Stimulated activated CD8-positive, alpha-beta memory T cell treated with anti-CD3 and anti-CD28 coated beads, Interleukin-4, amount 100 ng/mL, for 4 hours (primary cell): ENCODE results near the gene POLK.
"Not testable (repeated sequence)": the region's sequence is repeated elsewhere in the genome, so short reads cannot be mapped to it uniquely, and the experiment has no call there.

Experiments used
- DNase-seq, 2 donors: peaks; one replicate each; pipeline ENCODE4 v3.0.0-alpha.2; 2020; ENCODE audit warnings: low read depth in 2 of 2, low spot score in 1 of 2

The POLK gene

GRCh38 chr5:75546830-75547229 is 35.1 kb downstream of the POLK start:
- DNase-seq = no peak

- no peak for DNase-seq
These were observed 36.1 kb downstream of the POLK start for GRCh38 chr5:75547812-75548211.

DNA sequence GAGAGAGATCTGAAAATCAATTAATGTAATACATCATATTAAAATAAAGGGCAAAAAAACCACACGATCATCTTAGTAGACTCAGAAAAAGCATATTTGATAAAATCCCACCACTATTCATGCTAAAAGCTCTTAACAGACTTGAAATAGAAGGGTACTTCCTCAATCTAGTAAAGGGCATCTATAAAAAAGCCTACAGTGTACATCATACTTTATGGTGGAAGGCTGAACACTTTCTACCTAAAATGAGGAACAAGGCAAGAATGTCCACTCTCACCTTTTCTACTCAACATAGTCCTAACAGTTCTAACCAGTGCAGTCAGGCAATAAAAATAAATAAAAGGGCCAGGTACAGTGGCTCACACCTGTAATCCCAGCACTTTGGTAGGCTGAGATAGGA is 38.9 kb downstream of the POLK start:
- no peak for DNase-seq

GRCh38 chr5:75551471-75551870 is 39.8 kb downstream of the POLK start:
- DNase-seq = no peak

DNA sequence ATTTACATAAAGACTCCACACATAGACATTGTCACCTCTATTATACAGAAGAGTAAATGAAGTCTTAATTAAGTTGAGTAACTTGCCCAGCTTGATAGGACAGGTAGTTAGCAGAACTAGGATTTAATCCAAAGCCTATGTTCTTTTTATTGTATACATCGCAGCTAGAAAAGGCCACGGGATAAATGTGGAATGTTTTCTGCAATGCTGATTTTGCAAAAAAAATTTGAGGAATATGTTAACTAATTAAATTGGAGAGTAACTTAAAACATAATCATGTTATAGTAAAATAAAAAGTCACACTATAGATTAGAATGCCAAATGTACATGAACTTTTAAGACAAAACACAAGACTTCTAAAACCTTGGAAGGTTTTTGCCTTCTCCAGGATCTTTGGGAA is 41.1 kb downstream of the POLK start:
- DNase-seq = no peak

GRCh38 chr5:75553358-75553757 is 41.7 kb downstream of the POLK start:
- DNase-seq = no peak

DNA sequence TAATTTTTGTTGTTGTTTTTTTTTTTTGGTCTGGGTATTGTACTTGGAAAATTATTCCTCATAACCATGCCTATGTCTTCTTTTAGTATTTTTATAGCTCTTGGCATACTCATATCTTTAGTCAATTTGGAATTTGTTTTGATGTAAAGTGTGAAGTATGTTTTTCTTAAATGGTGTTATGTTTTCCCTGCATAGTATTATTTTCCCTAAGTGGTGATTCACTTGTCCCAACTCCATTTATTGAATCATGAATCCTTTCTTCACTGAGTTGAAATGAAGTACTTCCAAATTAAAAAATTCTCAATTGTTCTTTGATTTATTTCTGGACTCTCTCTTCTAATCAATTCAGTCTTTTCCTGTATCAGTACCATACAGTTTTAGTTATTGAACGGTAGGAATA is 46.5 kb downstream of the POLK start:
- no peak for DNase-seq

DNA sequence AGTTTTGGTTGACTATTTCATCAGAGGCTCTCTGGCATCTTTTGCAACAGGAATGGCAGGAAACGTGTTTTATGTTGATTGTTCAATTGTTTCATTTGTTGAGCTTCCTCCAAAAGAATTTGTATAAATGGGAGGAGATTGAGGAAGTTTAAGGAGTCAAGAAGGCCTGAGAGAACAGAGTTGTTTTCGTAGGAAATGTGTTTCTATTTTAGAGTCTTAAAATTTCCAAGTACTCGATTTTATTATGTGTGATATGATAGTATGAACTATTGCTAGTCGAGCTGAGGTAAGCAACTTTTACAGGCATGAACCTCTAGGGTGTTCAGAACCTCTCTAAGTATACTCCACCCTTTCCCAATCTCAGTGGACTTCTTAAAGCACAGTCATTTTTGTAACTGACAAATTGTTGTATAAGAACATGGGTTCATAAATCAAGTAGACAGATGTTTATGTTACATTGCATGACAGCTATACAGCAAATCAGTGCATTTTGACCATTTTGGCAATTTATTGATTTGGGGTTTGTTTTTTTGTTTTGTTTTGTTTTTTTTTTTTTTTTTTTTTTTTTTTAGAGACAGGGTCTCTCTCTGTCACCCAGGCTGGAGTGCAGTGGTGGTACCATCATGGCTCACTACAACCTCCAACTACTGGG is 47.4 kb downstream of the POLK start:
- no peak for DNase-seq

DNA sequence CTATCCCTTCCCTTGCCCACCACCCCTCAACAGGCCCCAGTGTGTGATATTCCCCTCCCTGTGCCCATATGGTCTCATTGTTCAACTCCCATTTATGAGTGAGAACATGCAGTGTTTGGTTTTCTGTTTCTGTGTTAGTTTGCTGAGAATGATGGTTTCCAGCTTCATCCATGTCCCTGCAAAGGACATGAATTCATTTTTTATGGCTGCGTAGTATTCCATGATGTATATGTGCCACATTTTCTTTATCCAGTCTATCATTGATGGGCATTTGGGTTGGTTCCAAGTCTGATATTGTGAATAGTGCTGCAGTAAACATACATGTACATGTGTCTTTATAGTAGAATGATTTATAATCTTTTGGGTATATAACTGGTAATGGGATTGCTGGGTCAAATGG is 49.0 kb downstream of the POLK start:
- DNase-seq = not testable (repeated sequence)

GRCh38 chr5:75565991-75566709 is 54.5 kb downstream of the POLK start:
- not testable (repeated sequence) for DNase-seq

GRCh38 chr5:75566710-75567309 is 55.1 kb downstream of the POLK start:
- peak in 1 of 2 donors; percentile 1 for DNase-seq

- DNase-seq = no peak
These were observed 56.0 kb downstream of the POLK start for GRCh38 chr5:75567710-75568109.

DNA sequence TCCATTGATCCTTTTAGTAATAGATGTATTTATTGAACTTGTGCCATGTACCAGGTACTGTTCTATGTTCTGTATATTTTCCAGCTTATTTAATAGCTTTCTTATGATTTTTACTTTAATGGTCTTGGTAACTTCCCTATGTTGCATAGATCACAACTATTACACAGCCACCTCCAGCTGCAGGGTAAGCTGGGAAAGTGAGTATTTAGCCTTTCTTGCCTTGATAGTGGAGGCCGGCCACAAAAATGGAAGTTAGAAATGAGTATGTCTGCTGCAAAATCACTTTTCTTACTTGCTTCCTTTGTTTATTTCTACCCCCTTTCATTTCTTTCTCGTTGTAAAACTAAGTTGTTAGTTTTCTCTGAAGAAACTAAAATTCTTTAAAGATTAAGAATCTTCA is 56.5 kb downstream of the POLK start:
- DNase-seq = no peak

- DNase-seq = no peak
These were observed 59.9 kb downstream of the POLK start for GRCh38 chr5:75571547-75571946.

DNA sequence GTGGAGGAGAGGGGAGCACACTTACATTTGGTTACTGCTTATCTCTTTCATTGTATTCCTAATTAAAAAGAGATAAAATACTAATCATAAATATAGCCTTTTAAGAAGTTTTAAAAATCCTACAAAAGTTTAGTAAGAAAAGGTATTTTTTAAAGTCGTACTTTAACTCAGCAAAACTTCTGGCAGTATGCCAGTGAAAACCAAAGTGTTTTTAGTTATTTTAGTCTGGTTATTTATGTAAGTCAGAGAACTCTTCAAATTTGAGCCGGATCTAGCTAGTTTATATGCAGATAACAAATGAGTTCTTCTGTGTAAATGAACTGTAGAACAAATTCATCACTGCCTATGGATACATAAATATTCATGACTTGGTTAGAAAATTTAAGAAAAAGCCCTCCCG is 63.1 kb downstream of the POLK start:
- no peak for DNase-seq

- DNase-seq = not testable (repeated sequence)
These were observed 66.6 kb downstream of the POLK start for GRCh38 chr5:75578280-75578679.

DNA sequence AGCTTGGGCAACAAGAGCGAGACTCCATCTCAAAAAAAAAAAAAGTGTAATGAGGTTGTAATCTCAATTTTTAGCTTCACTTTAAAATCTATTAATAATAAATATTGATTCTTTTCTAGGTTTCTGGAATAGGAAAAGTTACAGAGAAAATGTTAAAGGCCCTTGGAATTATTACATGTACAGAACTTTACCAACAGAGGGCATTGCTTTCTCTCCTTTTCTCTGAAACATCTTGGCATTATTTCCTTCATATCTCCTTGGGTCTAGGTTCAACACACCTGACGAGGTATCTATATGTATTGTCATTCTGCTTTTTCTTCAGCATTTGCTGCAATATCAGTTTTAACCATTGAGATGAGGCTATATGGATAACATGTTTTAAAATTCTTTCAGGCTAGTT is 73.0 kb downstream of the POLK start:
- DNase-seq = no peak

DNA sequence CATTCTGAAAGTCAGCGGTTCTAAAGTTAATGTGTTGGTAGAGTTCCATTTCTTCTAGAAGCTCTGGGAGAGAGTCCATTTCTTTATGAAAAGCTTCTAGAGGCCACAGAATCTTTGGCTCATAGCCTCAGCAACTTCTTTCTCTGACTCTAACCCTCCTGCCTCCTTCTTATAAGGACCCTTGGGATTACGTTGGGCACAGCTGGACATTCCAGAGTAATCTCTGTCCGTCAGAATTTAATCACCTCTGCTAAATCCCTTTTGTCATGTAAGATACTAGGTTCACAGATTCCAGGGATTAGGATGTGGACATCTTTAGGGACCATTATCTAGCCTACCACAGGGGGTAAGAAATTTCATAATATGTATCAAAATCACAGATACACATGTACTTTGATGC is 77.0 kb downstream of the POLK start:
- DNase-seq = no peak

GRCh38 chr5:75600535-75600934 is 88.8 kb downstream of the POLK start:
- DNase-seq = no peak

GRCh38 chr5:75601567-75601966 is 89.9 kb downstream of the POLK start:
- DNase-seq = no peak

DNA sequence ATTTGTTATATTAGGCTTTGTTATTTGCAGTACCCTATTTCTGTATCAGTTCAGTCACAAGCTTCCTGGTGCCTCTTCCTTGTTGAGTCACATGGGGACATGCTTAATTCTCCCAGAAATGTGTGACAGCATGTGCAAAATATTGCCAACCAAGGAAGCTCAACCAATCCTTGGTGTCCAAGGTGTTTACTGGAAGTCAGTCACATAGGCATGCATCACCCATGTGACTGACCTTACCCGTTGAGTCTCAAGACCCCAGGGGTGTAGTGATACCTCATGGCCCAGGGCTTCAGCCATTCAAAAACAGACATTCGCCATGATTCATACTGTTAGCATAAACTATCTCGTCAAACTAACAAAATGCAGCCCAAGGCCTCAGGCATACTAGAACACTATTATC is 90.3 kb downstream of the POLK start:
- DNase-seq = no peak

- no peak for DNase-seq
These were observed 91.7 kb downstream of the POLK start for GRCh38 chr5:75603371-75603770.

DNA sequence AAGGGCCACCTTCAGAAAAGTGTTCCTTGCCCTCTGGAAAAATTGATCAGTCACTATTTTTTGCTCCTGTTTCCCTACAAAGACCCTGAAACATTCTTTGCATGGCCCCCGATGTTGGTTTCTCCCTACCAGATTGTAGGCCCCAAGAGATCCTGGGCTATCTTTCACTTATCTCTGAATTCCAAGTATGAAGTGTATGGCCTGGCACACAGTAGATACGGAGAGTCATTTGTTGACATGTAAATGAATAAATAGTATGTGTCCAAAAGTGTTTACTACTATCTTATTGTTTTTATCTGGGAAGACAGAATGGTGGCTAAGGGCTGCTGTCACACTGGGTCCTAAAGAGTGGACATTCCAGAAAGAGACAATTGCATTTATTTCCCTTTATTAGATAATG is 92.1 kb downstream of the POLK start:
- no peak for DNase-seq
